Psoas muscle (tissue), 8 donors: ENCODE results near the gene GLOD5. TPM values are rescaled to one million over a fixed set of nuclear protein-coding genes. Genes with fewer than 3 reads are reported as not detected.

ENCODE experiments used
- ATAC-seq, 4 donors: fragments of 200-7000 bp; cut with Tn5 transposase; one replicate each; pipeline ENCODE4 v1.9.1; 2020; ENCODE audit warnings: moderate library complexity in 3 of 4, mild to moderate bottlenecking in 2 of 4
- DNase-seq, 2 donors: peaks; one replicate each; pipeline ENCODE4 v3.0.0-alpha.2; 2020
- H3K27ac ChIP-seq: fragments of 200-600 bp; one replicate; pipeline ENCODE4 v1.8.0; 2022
- H3K27me3 ChIP-seq, 3 donors: fragments of 200-600 bp in 1 of 3; one replicate each; pipeline versions ENCODE4 v1.6.1 to v1.8.0; 2013 to 2022; ENCODE audit warnings: low read length in 2 of 3, mild to moderate bottlenecking in 2 of 3, moderate library complexity in 1 of 3; ENCODE audit not compliant: insufficient read depth in 3 of 3
- H3K36me3 ChIP-seq, 2 donors: fragments of 200-600 bp in 1 of 2; one replicate each; pipeline versions ENCODE4 v1.6.1 to v1.8.0; 2013 to 2022; ENCODE audit warnings: low read depth in 1 of 2, mild to moderate bottlenecking in 1 of 2, moderate library complexity in 1 of 2; ENCODE audit not compliant: insufficient read depth in 1 of 2
- H3K4me1 ChIP-seq: fragments of 200-600 bp; one replicate; pipeline ENCODE4 v1.8.0; 2022
- H3K4me3 ChIP-seq: fragments of 200-600 bp; one replicate; pipeline ENCODE4 v1.8.0; 2022; ENCODE audit warnings: mild to moderate bottlenecking
- H3K9me3 ChIP-seq: fragments of 200-600 bp; one replicate; pipeline ENCODE4 v1.8.0; 2022
- CTCF ChIP-seq: fragments of 200-600 bp; IDR thresholded peaks from one replicate; pipeline ENCODE4 v1.8.0; 2022; ENCODE audit warnings: antibody characterized with exemption
- WGBS, 3 donors: extraction: QIAGEN DNeasy Blood & Tissue Kit; methylation state at CpG; one replicate each; pipeline versions ENCODE4 v1.1.6 to v1.1.7; 2013; 5-methylcytosine and 5-hydroxymethylcytosine counted together
- intact Hi-C, 2 donors: fragments of 100-400 bp; cut with DNase I; formaldehyde crosslinking; loops; one replicate each; pipeline versions ENCODE4 v1.11.0 to v1.14.2; 2022
- polyA plus RNA-seq, 3 donors: library from polyadenylated mRNA; stranded (reverse); fragments of 200-250 nt; gene quantifications; one replicate each; pipeline ENCODE4 v1.2.3, GENCODE V29; 2013
- total RNA-seq, 4 donors: library from RNA; stranded (reverse); fragmentation: NEBNext Ultra II Directional in 2 of 4; extraction: Animal tissue kit (Norgen Biotek cat#: 25700) in 2 of 4; gene quantifications; one replicate each; pipeline versions ENCODE4 v1.2.1 to v1.2.4, GENCODE V29; 2021 to 2023
- donor health status: healthy with polysubstance abuse.
- donor health status: DM: no; HTN: no; CAD: no; lungs with moderate emphysema.
- donor health status: Bipolar disorder and iron deficiency.
- donor health status: healthy.
- donor health status: DM: yes; HTN: yes; CAD: no.
- donor health status: DM: no; HTN: no; CAD: no.
- donor health status: DM: no; HTN: no; CAD: no.
- donor health status: DM: yes; HTN: yes; CAD: no.

Gene GLOD5
- total and polyA plus RNA-seq, 7 donors, result not detected

GRCh38 chrX:48790477-48790876 is 28.9 kb downstream of the GLOD5 start:
- intact Hi-C loops, result no loop called here
- WGBS, 3 donors, result 47 to 59% (median 50%) methylated on average over 5 of the region's 5 CpGs
- Histone ChIP-seq H3K27me3 (peaks cover 0 to 37% (median 0%) of the 10 kb centered on the region in 3 donors), H3K4me1 (no peaks in the 10 kb centered on the region), H3K4me3 (no peak overlapping the region), H3K36me3 (no peaks in the 10 kb centered on the region), H3K27ac (no peak overlapping the region), H3K9me3 (no peaks in the 10 kb centered on the region)
- TF ChIP-seq CTCF, result no peak
- DNase-seq, result no peak
- no peak for ATAC-seq

GRCh38 chrX:48791063-48791820 is 29.7 kb downstream of the GLOD5 start:
- intact Hi-C loops, result no loop called here
- WGBS, 3 donors, result 79 to 85% (median 79%) methylated on average over 7 to 11 of the region's 11 CpGs
- no peak for TF ChIP-seq CTCF

GRCh38 chrX:48792219-48792618 is 30.7 kb downstream of the GLOD5 start:
- intact Hi-C loops, result no loop called here
- Histone ChIP-seq H3K36me3 (no peaks in the 10 kb centered on the region), H3K27me3 (peaks cover 0 to 32% (median 0%) of the 10 kb centered on the region in 3 donors), H3K9me3 (no peaks in the 10 kb centered on the region), H3K27ac (no peak overlapping the region), H3K4me3 (no peak overlapping the region), H3K4me1 (no peaks in the 10 kb centered on the region)
- DNase-seq, result no peak
- TF ChIP-seq CTCF, result no peak
- ATAC-seq, result no peak
- 74 to 91% (median 88%) methylated on average over 6 to 7 of the region's 7 CpGs for WGBS, 3 donors

More at GRCh38 chrX:48791063-48791820, 29.7 kb downstream of the GLOD5 start:
- Histone ChIP-seq H3K36me3 (no peaks in the 10 kb centered on the region), H3K9me3 (no peaks in the 10 kb centered on the region), H3K4me3 (no peak overlapping the region), H3K27me3 (peaks cover 0 to 34% (median 0%) of the 10 kb centered on the region in 3 donors), H3K4me1 (no peaks in the 10 kb centered on the region), H3K27ac (no peak overlapping the region)
- DNase-seq (no peak), ATAC-seq (no peak)

GRCh38 chrX:48793935-48794334 is 32.4 kb downstream of the GLOD5 start:
- intact Hi-C loops, result no loop called here
- no peak for ATAC-seq
- Histone ChIP-seq H3K4me3 (no peak overlapping the region), H3K36me3 (no peaks in the 10 kb centered on the region), H3K4me1 (no peaks in the 10 kb centered on the region), H3K27ac (no peak overlapping the region), H3K9me3 (no peaks in the 10 kb centered on the region), H3K27me3 (peaks cover 0 to 16% (median 0%) of the 10 kb centered on the region in 3 donors)
- no peak for DNase-seq
- TF ChIP-seq CTCF, result no peak
- WGBS, 3 donors, result 80 to 81% (median 81%) methylated on average over 4 of the region's 4 CpGs
